PC-9 (cell line): ENCODE results near the gene SPTBN5.

ENCODE experiments used
- EZH2 ChIP-seq: fragments of 200-600 bp; sonication (generic); IDR thresholded peaks from 2 replicates; pipeline ENCODE4 v1.8.0; 2017; ENCODE audit warnings: antibody characterized with exemption, low read depth
- TF ChIP-seq, protein P1 (sequence below): fragments of 200-600 bp; sonication (generic); conservative IDR thresholded peaks from 2 replicates; pipeline ENCODE4 v1.6.1; 2017; ENCODE audit warnings: mixed run types, antibody characterized with exemption, mild to moderate bottlenecking, moderate library complexity

DNA sequence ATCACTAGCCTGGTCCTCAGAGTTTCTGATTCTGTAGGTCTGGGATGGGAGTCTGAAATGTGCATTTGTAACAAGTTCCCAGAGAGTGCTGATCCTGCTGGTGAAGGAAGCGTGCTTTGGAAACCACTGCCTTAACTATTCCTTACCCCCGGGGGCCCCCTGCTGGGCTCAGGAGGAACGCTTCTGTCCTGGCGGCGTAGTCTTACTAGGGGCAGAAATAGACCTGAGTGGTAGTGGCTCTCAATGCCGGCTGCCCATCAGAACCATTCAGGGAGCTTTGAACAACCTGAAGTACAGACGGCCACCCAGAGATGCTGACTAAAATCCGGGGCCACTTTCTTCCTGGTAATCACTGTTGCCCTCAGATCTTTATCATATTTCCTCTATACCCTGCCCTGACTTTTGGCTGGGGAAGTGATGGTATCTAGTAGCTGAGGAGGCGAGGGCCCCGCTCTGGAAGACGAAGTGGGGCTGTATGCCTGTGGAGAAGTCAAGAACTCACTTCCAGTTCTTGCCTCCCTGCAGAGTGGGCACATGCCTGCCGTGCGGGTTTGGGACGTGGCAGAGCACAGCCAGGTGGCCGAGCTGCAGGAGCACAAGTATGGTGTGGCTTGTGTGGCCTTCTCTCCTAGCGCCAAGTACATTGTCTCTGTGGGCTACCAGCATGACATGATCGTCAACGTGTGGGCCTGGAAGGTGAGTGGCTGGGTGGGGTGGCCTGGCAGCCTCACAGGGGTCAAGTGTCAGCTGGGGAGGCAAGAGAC lies 82.2 kb downstream of the SPTBN5 start:
- TF ChIP-seq EZH2 = no peak
- TF ChIP-seq, protein P1, sequence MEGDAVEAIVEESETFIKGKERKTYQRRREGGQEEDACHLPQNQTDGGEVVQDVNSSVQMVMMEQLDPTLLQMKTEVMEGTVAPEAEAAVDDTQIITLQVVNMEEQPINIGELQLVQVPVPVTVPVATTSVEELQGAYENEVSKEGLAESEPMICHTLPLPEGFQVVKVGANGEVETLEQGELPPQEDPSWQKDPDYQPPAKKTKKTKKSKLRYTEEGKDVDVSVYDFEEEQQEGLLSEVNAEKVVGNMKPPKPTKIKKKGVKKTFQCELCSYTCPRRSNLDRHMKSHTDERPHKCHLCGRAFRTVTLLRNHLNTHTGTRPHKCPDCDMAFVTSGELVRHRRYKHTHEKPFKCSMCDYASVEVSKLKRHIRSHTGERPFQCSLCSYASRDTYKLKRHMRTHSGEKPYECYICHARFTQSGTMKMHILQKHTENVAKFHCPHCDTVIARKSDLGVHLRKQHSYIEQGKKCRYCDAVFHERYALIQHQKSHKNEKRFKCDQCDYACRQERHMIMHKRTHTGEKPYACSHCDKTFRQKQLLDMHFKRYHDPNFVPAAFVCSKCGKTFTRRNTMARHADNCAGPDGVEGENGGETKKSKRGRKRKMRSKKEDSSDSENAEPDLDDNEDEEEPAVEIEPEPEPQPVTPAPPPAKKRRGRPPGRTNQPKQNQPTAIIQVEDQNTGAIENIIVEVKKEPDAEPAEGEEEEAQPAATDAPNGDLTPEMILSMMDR = peak; percentile 78
